Gastrocnemius medialis (tissue), 4 donors: ENCODE results near the gene BRAT1.

Experiments
- CTCF ChIP-seq, 5 experiments: fragments of 450-650 bp in 3 of 5; fragments of 200-600 bp in 2 of 5; sonication (generic) in 2 of 5; IDR thresholded peaks in 4 of 5; conservative IDR thresholded peaks in 1 of 5; 1 replicate in 4 of 5; 2 replicates in 1 of 5; pipeline ENCODE4 v1.5.1; 2016 to 2019; ENCODE audit warnings: antibody characterized with exemption in 5 of 5, mild to moderate bottlenecking in 3 of 5, moderate library complexity in 3 of 5
- POLR2A ChIP-seq, 2 donors: fragments of 450-650 bp; IDR thresholded peaks; one replicate each; pipeline ENCODE4 v1.6.1; 2017; ENCODE audit warnings: antibody characterized with exemption in 2 of 2, mild to moderate bottlenecking in 2 of 2, moderate library complexity in 2 of 2

GRCh38 chr7:2575046-2575732, 19.9 kb upstream of the BRAT1 start:
- TF ChIP-seq CTCF (IDR thresholded peaks at IDR 0.05 in 4 of 5, conservative IDR thresholded peaks at IDR 0.05 in 1 of 5): no peak
- TF ChIP-seq POLR2A (IDR thresholded peaks at IDR 0.05): no peak
